ENCODE data around the gene TSGA10.

Gene TSGA10

GRCh38 chr2:99188357-99188756 is 33.6 kb upstream of the TSGA10 start:
- no peak overlapping the region for H3K4me3 ChIP-seq (ENCODE audit: low read length)
- DNase-seq (ENCODE audit: low read depth): no peak
- no peak for TF ChIP-seq CTCF (conservative IDR thresholded peaks at IDR 0.05; ENCODE audit: low read depth, low read length)

- no peak for TF ChIP-seq CTCF (conservative IDR thresholded peaks at IDR 0.05; ENCODE audit: low read depth, low read length)
- no peak overlapping the region for H3K4me3 ChIP-seq (ENCODE audit: low read length)
- DNase-seq (ENCODE audit: low read depth): no peak
Measured at GRCh38 chr2:99187011-99187410, 32.3 kb upstream of the TSGA10 start.

- H3K4me3 ChIP-seq (ENCODE audit: low read length): no peak overlapping the region
- no peak for TF ChIP-seq CTCF (conservative IDR thresholded peaks at IDR 0.05; ENCODE audit: low read depth, low read length)
Measured at GRCh38 chr2:99184811-99185210, 30.1 kb upstream of the TSGA10 start.

GRCh38 chr2:99183025-99183424 is 28.3 kb upstream of the TSGA10 start:
- H3K4me3 ChIP-seq (ENCODE audit: low read length): no peak overlapping the region
- DNase-seq (ENCODE audit: low read depth): no peak
- no peak for TF ChIP-seq CTCF (conservative IDR thresholded peaks at IDR 0.05; ENCODE audit: low read depth, low read length)

More at GRCh38 chr2:99184811-99185210, 30.1 kb upstream of the TSGA10 start:
- DNase-seq (ENCODE audit: low read depth): no peak

- peak overlapping the region; percentile 93 for H3K4me3 ChIP-seq (ENCODE audit: low read length)
- TF ChIP-seq CTCF (conservative IDR thresholded peaks at IDR 0.05; ENCODE audit: low read depth, low read length): no peak
- no peak for DNase-seq (ENCODE audit: low read depth)
Measured at GRCh38 chr2:99181624-99182000, 26.9 kb upstream of the TSGA10 start.

GRCh38 chr2:99180755-99181623 is 26.2 kb upstream of the TSGA10 start, which contains the start of the genes MITD1 and MRPL30:
TSS of gene MITD1 (minus strand) at chr2:99181058. CDS start at chr2:99180981, 77 bp downstream.
TSS of gene MRPL30 (plus strand) at chr2:99181184. CDS start at chr2:99186204, 5,020 bp downstream.
- DNase-seq (ENCODE audit: low read depth): peak; percentile 89
- no peak for TF ChIP-seq CTCF (conservative IDR thresholded peaks at IDR 0.05; ENCODE audit: low read depth, low read length)
- H3K4me3 ChIP-seq (ENCODE audit: low read length): peak within 1 kb of the TSS; percentile 93

All from retinal pigment epithelial cell (primary cell).